Keratinocyte (primary cell): ENCODE measurements around the gene SLC9A7.

Experiments used
- CTCF ChIP-seq, 3 experiments: IDR thresholded peaks in 1 of 3; conservative IDR thresholded peaks in 1 of 3; optimal IDR thresholded peaks in 1 of 3; 2 replicates in 2 of 3; 3 replicates in 1 of 3; pipeline versions ENCODE3 to v1.5.1; 2011; ENCODE audit warnings: low read length in 3 of 3, mild to moderate bottlenecking in 3 of 3, moderate library complexity in 2 of 3, control low read depth in 1 of 3, inconsistent platforms in 1 of 3; ENCODE audit not compliant: insufficient read depth in 2 of 3; ENCODE audit errors: extremely low read depth in 1 of 3
- EZH2 ChIP-seq: IDR thresholded peaks from one replicate; pipeline ENCODE4 v1.6.1; 2012; ENCODE audit warnings: inconsistent platforms, mild to moderate bottlenecking, low read length, moderate library complexity

GRCh38 chrX:46571423-46572339, 187.2 kb downstream of the SLC9A7 start:
- TF ChIP-seq EZH2 (no peak), CTCF (optimal IDR thresholded peaks at IDR 0.05 in 1 of 3, IDR thresholded peaks at IDR 0.05 in 1 of 3, conservative IDR thresholded peaks at IDR 0.05 in 1 of 3; ENCODE audit: extremely low read depth in 1 of 3, insufficient read depth in 2 of 3, low read length in 3 of 3) (no peak)
